Activated CD4-positive, alpha-beta T cell treated with anti-CD3 and anti-CD28 coated beads, Interleukin-2, amount 50 U/mL, for 48 hours (primary cell): ENCODE measurements around the gene SV2B.
A peak's percentile ranks its signal among the peaks of the same experiment; 100 is the strongest.
"Not testable (repeated sequence)": the region's sequence is repeated elsewhere in the genome, so short reads cannot be mapped to it uniquely, and the experiment has no call there.

Experiments used
- DNase-seq, 2 experiments: peaks; one replicate each; pipeline ENCODE4 v3.0.0-alpha.2; 2020

The SV2B gene, protein sequence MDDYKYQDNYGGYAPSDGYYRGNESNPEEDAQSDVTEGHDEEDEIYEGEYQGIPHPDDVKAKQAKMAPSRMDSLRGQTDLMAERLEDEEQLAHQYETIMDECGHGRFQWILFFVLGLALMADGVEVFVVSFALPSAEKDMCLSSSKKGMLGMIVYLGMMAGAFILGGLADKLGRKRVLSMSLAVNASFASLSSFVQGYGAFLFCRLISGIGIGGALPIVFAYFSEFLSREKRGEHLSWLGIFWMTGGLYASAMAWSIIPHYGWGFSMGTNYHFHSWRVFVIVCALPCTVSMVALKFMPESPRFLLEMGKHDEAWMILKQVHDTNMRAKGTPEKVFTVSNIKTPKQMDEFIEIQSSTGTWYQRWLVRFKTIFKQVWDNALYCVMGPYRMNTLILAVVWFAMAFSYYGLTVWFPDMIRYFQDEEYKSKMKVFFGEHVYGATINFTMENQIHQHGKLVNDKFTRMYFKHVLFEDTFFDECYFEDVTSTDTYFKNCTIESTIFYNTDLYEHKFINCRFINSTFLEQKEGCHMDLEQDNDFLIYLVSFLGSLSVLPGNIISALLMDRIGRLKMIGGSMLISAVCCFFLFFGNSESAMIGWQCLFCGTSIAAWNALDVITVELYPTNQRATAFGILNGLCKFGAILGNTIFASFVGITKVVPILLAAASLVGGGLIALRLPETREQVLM

DNA sequence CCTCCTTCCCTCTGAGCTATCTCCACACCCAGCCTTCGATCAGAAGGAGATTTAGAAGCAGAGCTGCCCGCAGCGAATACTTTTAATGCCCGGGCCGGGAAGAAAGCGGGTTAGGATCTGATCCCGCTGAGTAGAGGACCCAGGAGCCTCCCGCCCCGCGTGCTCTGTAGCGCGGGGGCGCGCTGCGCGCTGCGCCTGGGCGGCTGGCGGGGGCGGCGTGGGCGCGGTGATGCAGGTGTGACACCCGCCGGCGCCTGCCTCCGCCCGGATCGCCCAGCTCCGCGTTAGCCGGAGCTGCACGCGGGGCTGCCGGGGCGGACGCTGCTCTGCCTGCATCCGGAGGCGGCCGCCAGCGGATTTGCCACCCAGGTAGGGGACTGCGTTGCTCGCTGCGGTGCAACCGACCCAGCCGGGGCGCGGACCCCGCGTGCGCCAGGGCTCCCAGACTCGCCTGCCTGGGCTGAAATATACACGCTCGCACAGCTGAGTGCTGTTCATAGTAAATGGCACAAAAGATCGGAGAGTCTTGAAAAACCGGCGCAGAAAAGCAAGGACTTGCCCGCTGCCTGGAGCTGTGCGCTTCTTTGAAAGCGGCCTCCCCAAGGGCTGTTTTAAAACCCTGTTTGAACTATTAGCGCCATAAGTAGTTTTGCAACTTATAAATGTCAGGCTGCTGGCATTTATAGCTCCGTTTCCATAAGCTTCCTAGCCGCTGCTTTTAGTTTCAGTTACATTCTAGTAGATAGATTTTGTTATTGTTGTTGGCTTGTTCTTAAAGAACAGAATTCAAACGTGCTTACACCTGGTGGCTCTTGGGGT lies at the start of gene SV2B:
Gene SV2B, plus strand, starts transcription at position 263 of the 819 bp plus-strand sequence. CDS start 126,007 bp downstream, outside the sequence.
- peak; percentile 43 to 47 for DNase-seq

- DNase-seq: no peak
Measured at GRCh38 chr15:91051248-91051647, 48.8 kb upstream of the SV2B start.

DNA sequence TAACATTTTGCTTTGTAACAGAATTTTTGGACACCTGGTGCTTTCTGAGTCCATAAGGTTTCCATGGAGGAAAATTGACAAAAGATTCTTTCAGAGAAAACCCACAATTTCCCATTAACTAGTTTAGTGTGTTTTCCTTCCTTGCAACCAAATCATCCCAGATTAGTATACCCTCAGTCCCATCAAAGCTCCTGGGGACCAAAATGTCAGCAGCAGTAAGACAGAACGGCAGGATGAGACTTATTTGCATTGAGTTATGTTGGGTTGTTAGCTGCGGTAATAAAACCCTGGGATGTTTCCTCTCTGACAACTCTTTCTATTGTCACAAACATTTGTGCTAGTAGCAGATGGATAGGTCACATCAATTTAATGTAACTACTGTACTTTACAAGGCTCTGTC lies 45.2 kb upstream of the SV2B start:
- DNase-seq: no peak

DNA sequence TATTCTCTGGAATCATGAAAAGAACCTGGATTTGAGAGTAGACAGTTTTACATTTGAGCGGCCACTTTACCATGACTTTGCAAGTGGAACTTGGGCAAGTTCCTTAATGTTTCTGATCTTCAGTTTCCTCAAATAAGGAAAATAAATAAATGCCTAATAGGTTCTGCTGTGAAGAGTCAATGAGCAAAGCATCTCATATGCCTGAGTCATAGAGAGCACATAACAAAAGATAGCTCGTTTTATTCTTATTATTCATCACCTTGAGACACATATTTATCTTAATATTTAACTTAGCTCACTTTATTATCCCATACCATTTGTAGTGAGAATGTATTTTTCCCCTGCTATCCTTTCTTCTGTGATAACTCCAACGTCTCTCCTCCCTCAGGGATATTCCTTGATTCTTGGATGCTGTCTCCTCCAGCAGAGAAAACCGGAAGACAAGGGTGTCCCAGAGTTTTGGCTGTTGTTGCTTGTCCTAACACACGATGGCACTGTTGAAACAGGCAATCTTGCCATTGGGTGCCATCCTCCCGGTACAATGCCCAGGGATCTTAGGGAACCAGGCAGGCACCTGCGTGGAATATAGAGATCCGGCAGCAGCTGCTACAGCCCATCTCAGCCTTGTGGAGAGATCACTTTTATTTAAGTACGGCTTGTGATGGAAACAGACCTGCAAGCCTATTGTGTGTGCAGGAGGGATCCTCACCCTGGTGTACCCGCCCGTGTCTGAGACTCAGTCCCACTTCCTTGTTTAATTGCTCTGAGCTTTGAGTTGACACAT lies 44.3 kb upstream of the SV2B start:
- peak; percentile 39 to 57 for DNase-seq

- DNase-seq: no peak
Measured at GRCh38 chr15:91061230-91061629, 38.8 kb upstream of the SV2B start.

DNA sequence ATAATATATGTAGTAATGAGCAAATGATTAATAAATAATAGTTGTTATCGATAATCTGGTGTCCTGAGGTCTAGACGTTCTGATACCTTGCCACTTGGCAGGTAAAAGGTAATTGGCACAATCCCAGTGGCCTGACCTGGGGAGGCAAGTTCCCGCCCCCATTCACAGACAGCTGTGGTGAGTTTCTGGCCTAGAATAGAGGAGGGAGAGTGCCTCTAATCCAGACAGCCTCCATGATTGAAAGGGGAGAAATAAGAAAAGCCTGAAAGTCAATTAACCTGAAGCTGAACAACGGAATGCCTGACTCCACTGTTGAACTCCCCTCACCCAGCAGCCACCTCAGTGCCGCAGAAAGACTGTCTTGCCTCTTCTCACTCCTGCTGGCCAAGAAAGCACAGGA lies 38.1 kb upstream of the SV2B start:
- DNase-seq: no peak

DNA sequence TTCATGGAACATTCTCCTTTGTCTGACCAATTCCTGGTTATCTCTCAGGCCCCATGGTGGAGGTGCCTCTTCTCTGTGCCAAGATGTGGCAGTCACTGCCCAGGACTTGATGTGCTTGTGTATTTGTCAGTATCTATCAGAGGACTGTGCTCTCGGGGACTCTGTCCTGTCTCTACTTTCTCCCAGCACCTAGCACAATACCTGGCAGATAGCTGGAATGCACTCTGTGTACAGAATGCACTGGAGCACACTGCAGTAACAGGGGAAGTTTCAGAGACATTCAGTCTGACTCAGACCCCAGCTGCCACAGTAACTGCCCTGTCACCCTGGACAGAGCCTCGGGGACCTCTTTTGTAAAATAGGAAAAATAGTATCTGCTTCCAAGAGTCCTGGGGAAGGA lies 34.6 kb upstream of the SV2B start:
- DNase-seq: no peak

DNA sequence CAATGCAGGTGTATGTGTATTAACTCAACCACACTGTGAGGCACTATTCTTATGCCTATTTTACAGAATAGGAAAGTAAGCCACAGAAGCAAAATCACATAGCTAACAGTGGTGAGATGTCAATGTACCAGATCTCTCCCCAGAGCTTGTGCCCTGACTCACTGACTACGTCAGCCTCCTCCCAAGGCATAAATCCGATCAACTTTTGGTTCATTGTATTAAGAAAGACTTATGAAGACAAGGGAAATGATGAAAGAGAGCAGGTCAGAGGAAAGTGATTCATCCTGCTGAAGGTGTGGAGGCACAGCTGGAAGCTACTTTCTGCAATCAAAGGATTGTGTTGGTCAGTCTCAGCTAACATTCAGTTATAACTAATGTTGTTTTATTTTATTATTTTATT lies 33.0 kb upstream of the SV2B start:
- no peak for DNase-seq

DNA sequence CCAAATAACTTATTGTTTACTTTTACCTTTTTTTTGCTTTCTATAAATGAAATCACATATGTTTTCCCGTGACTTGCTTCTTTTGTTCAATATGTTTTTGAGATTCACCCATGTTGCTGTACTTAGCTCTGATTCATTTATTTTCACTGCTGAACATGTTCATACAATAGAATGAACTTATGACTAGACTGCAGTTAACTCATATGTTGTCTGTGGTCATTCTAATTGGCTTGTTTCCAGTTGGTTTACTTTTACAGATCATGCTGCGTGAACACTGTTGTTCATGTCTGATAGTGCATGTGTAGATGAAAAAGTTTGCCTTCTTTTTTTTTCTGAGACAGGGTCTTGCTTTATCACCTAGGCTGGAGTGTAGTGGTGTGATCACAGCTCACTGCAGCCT lies 31.6 kb upstream of the SV2B start:
- no peak for DNase-seq

DNA sequence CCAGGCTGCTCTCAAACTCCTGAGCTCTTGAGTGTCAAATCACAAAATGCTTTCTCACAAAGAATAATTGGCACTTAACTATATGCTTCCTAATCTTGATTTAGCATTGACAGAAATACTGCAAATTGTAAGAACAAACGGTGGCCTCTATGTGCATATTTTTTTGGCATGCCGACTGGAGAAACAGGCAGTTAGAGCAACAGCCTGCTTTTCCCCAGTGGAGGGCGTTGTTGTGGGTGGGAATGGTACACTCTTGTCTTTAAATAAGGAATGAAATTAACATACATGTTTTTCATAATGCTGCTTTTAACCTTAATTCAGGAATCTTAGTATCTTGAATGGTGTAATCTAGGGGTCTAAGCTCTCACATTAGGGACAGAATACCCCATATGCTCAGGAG lies 31.1 kb upstream of the SV2B start:
- no peak for DNase-seq

- no peak for DNase-seq
Measured at GRCh38 chr15:91070872-91071271, 29.2 kb upstream of the SV2B start.

DNA sequence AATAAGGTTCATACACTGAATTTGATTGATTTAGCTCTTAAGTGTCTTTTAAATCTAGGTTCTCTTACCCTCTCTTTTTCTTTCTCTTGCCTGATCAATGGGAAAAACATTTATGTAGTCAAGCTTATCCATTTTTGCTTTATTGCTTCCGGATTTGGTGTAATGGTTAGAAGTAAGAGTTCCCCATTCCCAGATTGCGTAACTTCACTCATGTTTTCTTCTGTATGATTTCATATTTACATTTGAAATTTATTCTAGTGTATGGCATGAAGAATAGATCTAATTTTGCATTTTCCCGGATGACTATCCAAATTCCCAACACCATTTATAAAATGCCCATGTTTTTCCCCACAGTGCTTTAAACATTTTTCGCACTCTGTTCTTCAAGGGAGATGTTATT lies 27.9 kb upstream of the SV2B start:
- no peak for DNase-seq

GRCh38 chr15:91073077-91073476 lies 27.0 kb upstream of the SV2B start:
- DNase-seq: no peak

DNA sequence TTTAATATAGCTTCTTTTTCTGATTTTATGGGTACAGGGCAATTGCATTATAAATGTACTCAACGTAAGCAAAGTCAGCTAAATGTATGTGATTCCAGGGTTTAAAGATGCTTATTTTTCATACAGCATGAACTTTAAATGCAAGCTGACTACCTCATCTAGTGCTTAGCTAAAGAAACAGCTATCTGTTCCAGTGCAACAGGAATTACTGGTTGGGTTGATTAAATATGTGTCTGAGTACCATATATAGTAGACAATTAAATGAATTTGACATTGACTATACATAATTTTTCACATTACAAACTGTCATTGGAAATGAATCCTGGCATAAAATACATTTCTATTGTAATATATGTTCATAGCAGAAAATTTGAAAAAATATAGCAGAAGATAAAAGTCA lies 26.3 kb upstream of the SV2B start:
- no peak for DNase-seq

DNA sequence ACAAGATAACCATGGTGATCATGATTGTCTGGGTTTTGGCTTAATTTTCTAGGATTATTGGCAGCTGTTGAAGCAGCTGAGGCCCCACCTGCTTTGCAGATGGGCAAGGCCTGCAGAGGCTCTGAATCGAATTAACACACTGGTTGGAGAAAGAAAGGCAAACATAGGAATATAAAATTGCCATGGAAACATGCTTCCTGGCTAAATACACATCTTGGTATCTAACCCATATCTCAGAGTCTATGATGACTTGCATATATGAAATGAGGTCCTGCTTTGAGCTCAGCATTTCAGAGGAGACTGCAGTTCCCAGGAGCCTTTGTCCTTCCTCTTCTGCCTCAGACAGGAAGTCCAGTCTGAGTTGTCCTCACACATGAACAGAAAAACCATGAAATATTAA lies 24.3 kb upstream of the SV2B start:
- DNase-seq: no peak

GRCh38 chr15:91077029-91077428 lies 23.0 kb upstream of the SV2B start:
- no peak for DNase-seq

- not testable (repeated sequence) for DNase-seq
Measured at GRCh38 chr15:91093866-91094265, 6.2 kb upstream of the SV2B start.

GRCh38 chr15:91098451-91098850 lies 1.6 kb upstream of the SV2B start:
- no peak for DNase-seq

GRCh38 chr15:91099616-91099994 lies 452 bp upstream of the SV2B start:
- peak; percentile 48 to 62 for DNase-seq

GRCh38 chr15:91100814-91101607 lies 954 bp downstream of the SV2B start:
- DNase-seq: peak in 1 of 2 experiments; percentile 6

- no peak for DNase-seq
Measured at GRCh38 chr15:91101608-91101920, 1.5 kb downstream of the SV2B start.
